Esophagus muscularis mucosa (tissue), 4 donors: ENCODE measurements around the gene SVOPL. TPM values are rescaled to one million over a fixed set of nuclear protein-coding genes. Genes with fewer than 3 reads are reported as not detected.

Experiments used
- DNase-seq: peaks from one replicate; pipeline ENCODE4 v3.0.0-alpha.2; 2017; ENCODE audit errors: extremely low spot score
- H3K27ac ChIP-seq, 4 donors: fragments of 200-600 bp; sonication (generic); replicated peaks in 1 of 4; 1 replicate in 3 of 4; 2 replicates in 1 of 4; pipeline ENCODE4 v1.5.1; 2016 to 2019; ENCODE audit warnings: mild to moderate bottlenecking in 1 of 4
- H3K27me3 ChIP-seq, 4 donors: fragments of 200-600 bp; sonication (generic); one replicate each; pipeline versions ENCODE4 v1.5.1 to v1.6.0; 2016 to 2019
- H3K36me3 ChIP-seq, 4 donors: fragments of 200-600 bp; sonication (generic); one replicate each; pipeline ENCODE4 v1.5.1; 2016 to 2019
- H3K4me1 ChIP-seq, 4 donors: fragments of 200-600 bp; sonication (generic); one replicate each; pipeline ENCODE4 v1.5.1; 2016 to 2019
- H3K4me3 ChIP-seq, 4 donors: fragments of 200-600 bp; sonication (generic); 1 replicate in 2 of 4; 2 replicates in 2 of 4; pipeline ENCODE4 v1.5.1; 2016 to 2019; ENCODE audit warnings: mild to moderate bottlenecking in 4 of 4, moderate library complexity in 1 of 4
- H3K9me3 ChIP-seq, 4 donors: fragments of 200-600 bp; sonication (generic); 1 replicate in 3 of 4; 2 replicates in 1 of 4; pipeline ENCODE4 v1.5.1; 2016 to 2019
- CTCF ChIP-seq, 3 experiments: fragments of 200-600 bp in 2 of 3; fragments of 450-650 bp in 1 of 3; sonication (generic) in 2 of 3; IDR thresholded peaks; one replicate each; pipeline ENCODE4 v1.5.1; 2017 to 2019; ENCODE audit warnings: antibody characterized with exemption in 3 of 3, mild to moderate bottlenecking in 2 of 3, moderate library complexity in 1 of 3
- EP300 ChIP-seq: sonication (generic); formaldehyde crosslinking; IDR thresholded peaks from one replicate; pipeline ENCODE4 v1.6.1; 2017; ENCODE audit warnings: antibody characterized with exemption
- POLR2A ChIP-seq: fragments of 450-650 bp; IDR thresholded peaks from one replicate; pipeline ENCODE4 v1.6.1; 2017; ENCODE audit warnings: antibody characterized with exemption, moderate library complexity, mild to moderate bottlenecking, low read depth
- POLR2AphosphoS5 ChIP-seq, 2 donors: sonication (generic); formaldehyde crosslinking; IDR thresholded peaks; one replicate each; pipeline ENCODE4 v1.6.1; 2017; ENCODE audit warnings: antibody characterized with exemption in 2 of 2
- WGBS: methylation state at CpG from one replicate; pipeline ENCODE4 v1.1.5; 2018; 5-methylcytosine and 5-hydroxymethylcytosine counted together
- intact Hi-C: fragments of 100-400 bp; cut with DNase I; formaldehyde crosslinking; loops from one replicate; pipeline ENCODE4 v1.15.1; 2023
- total RNA-seq, 4 donors: library from RNA; depleted of rRNA; stranded (reverse); fragments of >200 nt; gene quantifications; one replicate each; pipeline versions ENCODE4 v1.1.0 to v1.2.1, GENCODE V29; 2016

The SVOPL gene
- total RNA-seq, 4 donors from 2014 or later, result not detected

- H3K27ac ChIP-seq, result no peak overlapping the region
- DNase-seq, result no peak
- H3K4me3 ChIP-seq, result no peak overlapping the region
- intact Hi-C loops, result no loop called here
- peaks cover 0 to 3% (median 0%) of the 10 kb centered on the region in 4 donors for H3K27me3 ChIP-seq
- H3K9me3 ChIP-seq, result no peaks in the 10 kb centered on the region
- 56% methylated on average over 2 of the region's 2 CpGs for WGBS
- no peaks in the 10 kb centered on the region for H3K4me1 ChIP-seq
- TF ChIP-seq CTCF (IDR thresholded peaks at IDR 0.05), result no peak
- TF ChIP-seq POLR2AphosphoS5 (IDR thresholded peaks at IDR 0.05), result no peak
- TF ChIP-seq POLR2A, result no peak
- TF ChIP-seq EP300, result no peak
- no peaks in the 10 kb centered on the region for H3K36me3 ChIP-seq
Observed at GRCh38 chr7:138626846-138627245, 74.3 kb downstream of the SVOPL start.

- Histone ChIP-seq H3K4me3 (no peak overlapping the region), H3K36me3 (no peaks in the 10 kb centered on the region), H3K9me3 (no peaks in the 10 kb centered on the region), H3K27me3 (no peaks in the 10 kb centered on the region), H3K4me1 (no peaks in the 10 kb centered on the region), H3K27ac (no peak overlapping the region)
- DNase-seq, result no peak
- 60% methylated on average over 5 of the region's 5 CpGs for WGBS
- TF ChIP-seq POLR2AphosphoS5 (IDR thresholded peaks at IDR 0.05) (no peak), EP300 (no peak), POLR2A (no peak), CTCF (IDR thresholded peaks at IDR 0.05) (no peak)
- intact Hi-C loops, result no loop called here
Observed at GRCh38 chr7:138625849-138626230, 75.3 kb downstream of the SVOPL start.

GRCh38 chr7:138625084-138625848 lies 75.9 kb downstream of the SVOPL start:
- H3K27me3 ChIP-seq, result no peaks in the 10 kb centered on the region
- WGBS, result 27% methylated on average over 3 of the region's 3 CpGs
- no peak for TF ChIP-seq POLR2A
- no peak for TF ChIP-seq EP300
- TF ChIP-seq POLR2AphosphoS5 (IDR thresholded peaks at IDR 0.05), result no peak
- TF ChIP-seq CTCF (IDR thresholded peaks at IDR 0.05), result no peak

GRCh38 chr7:138622841-138623240 lies 78.3 kb downstream of the SVOPL start:
- WGBS, result 100% methylated on average over 1 of the region's 1 CpG
- Histone ChIP-seq H3K27ac (no peak overlapping the region), H3K4me3 (no peak overlapping the region), H3K9me3 (no peaks in the 10 kb centered on the region), H3K36me3 (no peaks in the 10 kb centered on the region), H3K4me1 (no peaks in the 10 kb centered on the region), H3K27me3 (no peaks in the 10 kb centered on the region)
- TF ChIP-seq POLR2A, result no peak
- TF ChIP-seq POLR2AphosphoS5 (IDR thresholded peaks at IDR 0.05), result no peak
- TF ChIP-seq CTCF (IDR thresholded peaks at IDR 0.05), result no peak
- TF ChIP-seq EP300, result no peak
- no peak for DNase-seq
- intact Hi-C loops, result no loop called here

More at GRCh38 chr7:138625084-138625848, 75.9 kb downstream of the SVOPL start:
- Histone ChIP-seq H3K4me3 (no peak overlapping the region), H3K36me3 (no peaks in the 10 kb centered on the region), H3K27ac (no peak overlapping the region), H3K4me1 (no peaks in the 10 kb centered on the region), H3K9me3 (no peaks in the 10 kb centered on the region)
- intact Hi-C loops, result no loop called here
- DNase-seq, result no peak

GRCh38 chr7:138618933-138619332 lies 82.2 kb downstream of the SVOPL start:
- DNase-seq, result no peak
- TF ChIP-seq CTCF (IDR thresholded peaks at IDR 0.05), result no peak
- TF ChIP-seq POLR2AphosphoS5 (IDR thresholded peaks at IDR 0.05), result no peak
- TF ChIP-seq EP300, result no peak
- TF ChIP-seq POLR2A, result no peak
- H3K4me3 ChIP-seq, result no peak overlapping the region
- no peaks in the 10 kb centered on the region for H3K4me1 ChIP-seq
- intact Hi-C loops, result no loop called here
- no peaks in the 10 kb centered on the region for H3K27me3 ChIP-seq
- no peaks in the 10 kb centered on the region for H3K9me3 ChIP-seq
- H3K27ac ChIP-seq, result no peak overlapping the region
- H3K36me3 ChIP-seq, result no peaks in the 10 kb centered on the region
